GM12878 (cell line): ENCODE results near the gene SAMSN1. TPM values are rescaled to one million over a fixed set of nuclear protein-coding genes. Genes with fewer than 3 reads are reported as not detected.

Source experiments
- ATAC-seq: fragments of 200-7000 bp; cut with Tn5 transposase; 3 replicates; pipeline ENCODE4 v1.9.1; 2020; ENCODE audit warnings: mild to moderate bottlenecking, moderate library complexity
- BruUV-seq: library from RNA; stranded (reverse); fragments of 400-500 nt; replicated peaks from 2 replicates; lab custom pipeline; 2021; lab: Mats Ljungman, UMichigan
- CTCF ChIA-PET: fragments of 300-600 bp; sonication (Branson Sonifier 250); formaldehyde crosslinking; extraction: SDS; loops from one replicate; lab custom pipeline; 2021; ENCODE audit warnings: inconsistent platforms; lab: Yijun Ruan, JAX
- POLR2A ChIA-PET: fragments of 350-600 bp; formaldehyde crosslinking; extraction: SDS; loops from one replicate; lab custom pipeline; 2021; ENCODE audit warnings: inconsistent platforms; lab: Charles Lee
- RAD21 ChIA-PET: fragments of 300-600 bp; sonication (Branson Sonifier 250); formaldehyde crosslinking; loops from one replicate; lab custom pipeline; 2023; ENCODE audit warnings: antibody characterized with exemption; ENCODE audit not compliant: unreplicated experiment; lab: Charles Lee
- SMC1A ChIA-PET: fragments of 300-600 bp; sonication (Branson Sonifier 250); formaldehyde crosslinking; loops from one replicate; lab custom pipeline; 2023; ENCODE audit not compliant: unreplicated experiment, uncharacterized antibody; lab: Charles Lee
- DNase-seq: peaks from one replicate; pipeline ENCODE4 v3.0.0-alpha.2; 2011; ENCODE audit warnings: low read depth, low spot score
- FAIRE-seq: peaks from 3 replicates; lab custom pipeline; 2011; peaks lifted over from hg19 to GRCh38; lab: Jason Lieb, UNC
- H2AFZ ChIP-seq: 2 replicates; pipeline ENCODE4 v1.6.0; 2011; ENCODE audit warnings: low read depth, low read length, control low read depth; ENCODE audit not compliant: control insufficient read depth
- H3K27ac ChIP-seq: 2 replicates; pipeline ENCODE4 v1.5.1; 2011; ENCODE audit warnings: control low read depth; ENCODE audit not compliant: control insufficient read depth, insufficient read depth
- H3K27me3 ChIP-seq, 2 experiments: replicated peaks in 1 of 2; 2 replicates each; pipeline versions ENCODE4 v1.6.0 to v1.6.1; 2011; ENCODE audit warnings: low read length in 1 of 2; ENCODE audit not compliant: control insufficient read depth in 2 of 2, insufficient read depth in 2 of 2
- H3K36me3 ChIP-seq, 2 experiments: 2 replicates each; pipeline ENCODE4 v1.5.1; 2011; ENCODE audit warnings: low read length in 1 of 2; ENCODE audit not compliant: control insufficient read depth in 2 of 2, insufficient read depth in 2 of 2
- H3K4me1 ChIP-seq: 2 replicates; pipeline ENCODE4 v1.6.1; 2011; ENCODE audit warnings: mild to moderate bottlenecking, low read length, moderate library complexity, mixed read lengths; ENCODE audit not compliant: control insufficient read depth, insufficient read depth
- H3K4me2 ChIP-seq: 2 replicates; pipeline ENCODE4 v1.6.0; 2011; ENCODE audit warnings: control low read depth; ENCODE audit not compliant: control insufficient read depth, insufficient read depth
- H3K4me3 ChIP-seq: fragments of 200-600 bp; sonication (generic); 2 replicates; pipeline ENCODE4 v1.5.1; 2016
- H3K79me2 ChIP-seq: 2 replicates; pipeline ENCODE4 v1.6.0; 2011; ENCODE audit warnings: low read length; ENCODE audit not compliant: control insufficient read depth, insufficient read depth
- H3K9ac ChIP-seq: 2 replicates; pipeline ENCODE4 v1.8.0; 2011; ENCODE audit warnings: low read length, control low read depth, mixed read lengths; ENCODE audit not compliant: control insufficient read depth, insufficient read depth
- H3K9me3 ChIP-seq: replicated peaks from 3 replicates; pipeline ENCODE4 v1.5.1; 2011; ENCODE audit warnings: mild to moderate bottlenecking, low read length; ENCODE audit not compliant: control insufficient read depth, insufficient read depth
- H4K20me1 ChIP-seq: 2 replicates; pipeline ENCODE4 v1.6.0; 2011; ENCODE audit not compliant: control insufficient read depth, insufficient read depth
- EZH2 ChIP-seq: IDR thresholded peaks from 2 replicates; pipeline ENCODE4 v1.6.1; 2012; ENCODE audit warnings: low read depth, mild to moderate bottlenecking, control low read depth, inconsistent platforms, low read length, borderline replicate concordance; ENCODE audit not compliant: control insufficient read depth
- MEF2B ChIP-seq: fragments of 450-650 bp; IDR thresholded peaks from 2 replicates; pipeline ENCODE4 v1.6.1; 2018; ENCODE audit warnings: mild to moderate bottlenecking, moderate library complexity; ENCODE audit not compliant: partially characterized antibody, poor library complexity, severe bottlenecking
- PML ChIP-seq: IDR thresholded peaks from 2 replicates; pipeline ENCODE4 v1.6.1; 2012; ENCODE audit warnings: low read length, inconsistent platforms
- RBBP5 ChIP-seq: fragments of 200-600 bp; sonication (generic); conservative IDR thresholded peaks from 2 replicates; pipeline ENCODE4 v1.6.1; 2016
- ZBED1 ChIP-seq: IDR thresholded peaks from 2 replicates; pipeline ENCODE4 v1.6.1; 2016; ENCODE audit warnings: borderline replicate concordance
- WGBS: methylation state at CpG from one replicate; pipeline ENCODE4 v1.1.6; 2016; ENCODE audit warnings: low lambda C conversion rate; ENCODE audit not compliant: insufficient replicate concordance, insufficient coverage; ENCODE audit errors: missing lambda C conversion rate; 5-methylcytosine and 5-hydroxymethylcytosine counted together
- in situ Hi-C: fragments of 300-500 bp; cut with MboI; formaldehyde crosslinking; loops from 9 replicates; pipeline ENCODE4 v1.14.3; 2018; ENCODE audit warnings: mixed read lengths
- intact Hi-C: fragments of 100-400 bp; cut with micrococcal nuclease; formaldehyde crosslinking; loops from one replicate; pipeline ENCODE4 v1.14.2; 2022; ENCODE audit not compliant: unreplicated experiment
- polyA plus RNA-seq, 11 experiments: library from polyadenylated mRNA; depleted of rRNA in 4 of 11; unstranded in 6 of 11; stranded (reverse) in 5 of 11; fragments of >200 nt; fragmentation: Nextera tagmentation in 4 of 11; fragmentation: Illumina TruSeq in 1 of 11; extraction: Ambion mirVana in 4 of 11; extraction: Trizol in 1 of 11; gene quantifications; 1 replicate in 1 of 11; 2 replicates in 10 of 11; pipeline versions ENCODE4 v1.2.1 to v1.2.3, GENCODE V29; 2011 to 2016; ENCODE audit warnings: inconsistent platforms in 2 of 11, missing spikeins in 2 of 11, low read depth in 1 of 11
- total RNA-seq, 4 experiments: library from RNA; depleted of rRNA in 3 of 4; stranded (reverse); fragments of >200 nt in 3 of 4; fragmentation: Illumina TruSeq in 1 of 4; extraction: Trizol in 1 of 4; gene quantifications; 2 replicates each; pipeline versions ENCODE4 v1.2.1 to v1.2.3, GENCODE V29; 2013 to 2021
- TF ChIP-seq, protein P1 (sequence below): fragments of 450-650 bp; IDR thresholded peaks from 2 replicates; pipeline ENCODE4 v1.6.1; 2018; ENCODE audit warnings: mild to moderate bottlenecking, low read depth, moderate library complexity; ENCODE audit not compliant: partially characterized antibody
- TF ChIP-seq, protein P2 (sequence below): fragments of 450-650 bp; IDR thresholded peaks from 2 replicates; pipeline ENCODE4 v1.6.1; 2017; ENCODE audit warnings: low read depth, mild to moderate bottlenecking, moderate library complexity

Gene SAMSN1
- total and polyA plus RNA-seq, 10 of the 15 experiments (the other 5 are each of a cell fraction or from before 2014, with no cell fraction given): 23.2 to 102 (median 44.9) TPM

DNA sequence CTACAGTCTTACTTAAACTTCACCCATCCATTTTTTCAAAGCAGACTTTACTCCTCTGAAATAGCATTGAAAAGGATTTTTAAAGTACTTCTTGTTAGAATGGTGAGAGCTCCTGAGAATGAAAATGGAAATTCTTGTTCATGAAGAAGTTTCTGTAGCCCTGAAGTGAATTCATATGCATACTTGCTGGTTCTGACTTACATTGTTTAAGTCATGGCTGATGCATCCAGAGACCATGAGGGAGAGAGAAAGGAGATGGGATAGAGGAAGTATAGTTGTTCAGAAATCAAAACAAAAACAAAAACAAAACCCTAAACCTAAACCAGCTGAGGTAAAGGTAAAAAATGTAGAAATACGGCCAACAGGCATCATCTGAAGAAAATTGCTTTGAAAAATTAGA lies 27.1 kb upstream of the SAMSN1 start:
- no peak overlapping the region for H3K9ac ChIP-seq
- no peaks in the 10 kb centered on the region for H3K79me2 ChIP-seq
- ChIA-PET RAD21 (interaction anchor here (1.0 to 3.4 kb wide), 12 partner anchors 8 to 161 kb away, joined by 3 to 11 read pairs (median 6); no protein-coding TSS in a partner anchor), CTCF (interaction anchor here (0.7 to 2.4 kb wide), 6 partner anchors 13 to 45 kb away, joined by 3 to 9 read pairs (median 4); no protein-coding TSS in a partner anchor), POLR2A (interaction anchor here (1.6 to 1.7 kb wide), 2 partner anchors 11 to 45 kb away, joined by 5 to 6 read pairs; no protein-coding TSS in a partner anchor), SMC1A (interaction anchor here (0.7 to 9.1 kb wide), 19 partner anchors 10 to 163 kb away, joined by 3 to 81 read pairs (median 4); no protein-coding TSS in a partner anchor)
- in situ Hi-C loops: no loop called here
- no peak overlapping the region for H3K27ac ChIP-seq
- ATAC-seq (no peak), DNase-seq (no peak), FAIRE-seq (no peak)
- TF ChIP-seq MEF2B: no peak
- TF ChIP-seq EZH2: no peak
- TF ChIP-seq RBBP5: no peak
- TF ChIP-seq, protein P1, sequence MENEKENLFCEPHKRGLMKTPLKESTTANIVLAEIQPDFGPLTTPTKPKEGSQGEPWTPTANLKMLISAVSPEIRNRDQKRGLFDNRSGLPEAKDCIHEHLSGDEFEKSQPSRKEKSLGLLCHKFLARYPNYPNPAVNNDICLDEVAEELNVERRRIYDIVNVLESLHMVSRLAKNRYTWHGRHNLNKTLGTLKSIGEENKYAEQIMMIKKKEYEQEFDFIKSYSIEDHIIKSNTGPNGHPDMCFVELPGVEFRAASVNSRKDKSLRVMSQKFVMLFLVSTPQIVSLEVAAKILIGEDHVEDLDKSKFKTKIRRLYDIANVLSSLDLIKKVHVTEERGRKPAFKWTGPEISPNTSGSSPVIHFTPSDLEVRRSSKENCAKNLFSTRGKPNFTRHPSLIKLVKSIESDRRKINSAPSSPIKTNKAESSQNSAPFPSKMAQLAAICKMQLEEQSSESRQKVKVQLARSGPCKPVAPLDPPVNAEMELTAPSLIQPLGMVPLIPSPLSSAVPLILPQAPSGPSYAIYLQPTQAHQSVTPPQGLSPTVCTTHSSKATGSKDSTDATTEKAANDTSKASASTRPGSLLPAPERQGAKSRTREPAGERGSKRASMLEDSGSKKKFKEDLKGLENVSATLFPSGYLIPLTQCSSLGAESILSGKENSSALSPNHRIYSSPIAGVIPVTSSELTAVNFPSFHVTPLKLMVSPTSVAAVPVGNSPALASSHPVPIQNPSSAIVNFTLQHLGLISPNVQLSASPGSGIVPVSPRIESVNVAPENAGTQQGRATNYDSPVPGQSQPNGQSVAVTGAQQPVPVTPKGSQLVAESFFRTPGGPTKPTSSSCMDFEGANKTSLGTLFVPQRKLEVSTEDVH: no peak
- no peak for TF ChIP-seq PML
- TF ChIP-seq, protein P2, sequence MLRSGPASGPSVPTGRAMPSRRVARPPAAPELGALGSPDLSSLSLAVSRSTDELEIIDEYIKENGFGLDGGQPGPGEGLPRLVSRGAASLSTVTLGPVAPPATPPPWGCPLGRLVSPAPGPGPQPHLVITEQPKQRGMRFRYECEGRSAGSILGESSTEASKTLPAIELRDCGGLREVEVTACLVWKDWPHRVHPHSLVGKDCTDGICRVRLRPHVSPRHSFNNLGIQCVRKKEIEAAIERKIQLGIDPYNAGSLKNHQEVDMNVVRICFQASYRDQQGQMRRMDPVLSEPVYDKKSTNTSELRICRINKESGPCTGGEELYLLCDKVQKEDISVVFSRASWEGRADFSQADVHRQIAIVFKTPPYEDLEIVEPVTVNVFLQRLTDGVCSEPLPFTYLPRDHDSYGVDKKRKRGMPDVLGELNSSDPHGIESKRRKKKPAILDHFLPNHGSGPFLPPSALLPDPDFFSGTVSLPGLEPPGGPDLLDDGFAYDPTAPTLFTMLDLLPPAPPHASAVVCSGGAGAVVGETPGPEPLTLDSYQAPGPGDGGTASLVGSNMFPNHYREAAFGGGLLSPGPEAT: no peak
- TF ChIP-seq ZBED1: no peak
- BruUV-seq: no TSS peak
- no peaks in the 10 kb centered on the region for H4K20me1 ChIP-seq
- H3K4me2 ChIP-seq: no peak overlapping the region
- 100% methylated on average over 1 of the region's 1 CpG for WGBS
- peaks cover 15% of the 10 kb centered on the region for H3K4me1 ChIP-seq
- H2AFZ ChIP-seq: peak overlapping the region; percentile 56
- no peaks in the 10 kb centered on the region; the same call in 1 of the 3 replicates for H3K9me3 ChIP-seq
- no peak overlapping the region for H3K4me3 ChIP-seq
- no peaks in the 10 kb centered on the region for H3K36me3 ChIP-seq
- H3K27me3 ChIP-seq: no peaks in the 10 kb centered on the region
- intact Hi-C loops: no loop called here
